ENCODE results near the gene PLEKHG4.

Gene PLEKHG4

GRCh38 chr16:67241008-67241900 is 38.1 kb upstream of the PLEKHG4 start:
- Histone ChIP-seq H3K27me3 (ENCODE audit: control insufficient read depth in 1 of 2, insufficient read depth in 1 of 2, low read length in 2 of 2) (no peaks in the 10 kb centered on the region), H3K18ac (ENCODE audit: low read depth in 1 of 2, low read length in 2 of 2) (peak overlapping the region; percentile 88 to 94), H3K23ac (ENCODE audit: low read length in 2 of 2) (peak overlapping the region in 1 of 2 experiments; percentile 76), H3K27ac (ENCODE audit: low read length, poor library complexity, severe bottlenecking) (peak overlapping the region; percentile 95), H3K36me3 (ENCODE audit: control insufficient read depth in 1 of 2, insufficient read depth in 2 of 2, low read depth in 1 of 2, low read length in 2 of 2) (peaks cover 40 to 47% of the 10 kb centered on the region in 2 experiments), H3K9me3 (ENCODE audit: control insufficient read depth, low read length) (no peaks in the 10 kb centered on the region), H2BK120ac (ENCODE audit: low read depth, low read length) (peak overlapping the region; percentile 97), H2AK5ac (ENCODE audit: low read length, severe bottlenecking) (peak overlapping the region; percentile 96), H2BK5ac (ENCODE audit: low read depth, low read length, poor library complexity, severe bottlenecking) (peak overlapping the region; percentile 67), H4K8ac (ENCODE audit: low read length) (peak overlapping the region; percentile 92), H2BK12ac (ENCODE audit: low read length in 2 of 2) (peak overlapping the region; percentile 97 to 99), H3K79me1 (replicated peaks; ENCODE audit: low read length, poor library complexity, severe bottlenecking) (peaks cover 32% of the 10 kb centered on the region), H3K4me3 (ENCODE audit: insufficient read depth in 1 of 2, low read depth in 1 of 2, low read length in 2 of 2) (peak overlapping the region in 1 of 2 experiments; percentile 6), H3K9ac (ENCODE audit: low read length) (peak overlapping the region; percentile 68), H3K4me1 (ENCODE audit: control insufficient read depth, insufficient read depth, low read depth, low read length) (peaks cover 45% of the 10 kb centered on the region), H4K91ac (ENCODE audit: low read length) (peak overlapping the region; percentile 95), H2AFZ (ENCODE audit: low read depth, low read length) (no peak overlapping the region), H3K4ac (ENCODE audit: low read depth in 1 of 2, low read length in 2 of 2) (peak overlapping the region; percentile 62 to 97), H3K4me2 (ENCODE audit: low read length, poor library complexity, severe bottlenecking) (peak overlapping the region; percentile 24), H2BK15ac (ENCODE audit: low read depth, poor library complexity, severe bottlenecking) (peak overlapping the region; percentile 66), H3K14ac (ENCODE audit: low read length in 2 of 2) (peak overlapping the region in 1 of 2 experiments; percentile 88)
- peak; percentile 94 for DNase-seq
- 32% methylated on average over 7 of the region's 10 CpGs for WGBS

- Histone ChIP-seq H3K18ac (ENCODE audit: low read depth in 1 of 2, low read length in 2 of 2) (peak overlapping the region; percentile 47 to 62), H2AK5ac (ENCODE audit: low read length, severe bottlenecking) (peak overlapping the region; percentile 87), H3K4me3 (ENCODE audit: insufficient read depth in 1 of 2, low read depth in 1 of 2, low read length in 2 of 2) (no peak overlapping the region), H2BK15ac (ENCODE audit: low read depth, poor library complexity, severe bottlenecking) (peak overlapping the region; percentile 84), H4K8ac (ENCODE audit: low read length) (peak overlapping the region; percentile 35), H2BK120ac (ENCODE audit: low read depth, low read length) (no peak overlapping the region), H2BK5ac (ENCODE audit: low read depth, low read length, poor library complexity, severe bottlenecking) (no peak overlapping the region), H3K36me3 (ENCODE audit: control insufficient read depth in 1 of 2, insufficient read depth in 2 of 2, low read depth in 1 of 2, low read length in 2 of 2) (peaks cover 30 to 39% of the 10 kb centered on the region in 2 experiments), H2AFZ (ENCODE audit: low read depth, low read length) (no peak overlapping the region), H3K27me3 (ENCODE audit: control insufficient read depth in 1 of 2, insufficient read depth in 1 of 2, low read length in 2 of 2) (no peaks in the 10 kb centered on the region), H4K91ac (ENCODE audit: low read length) (peak overlapping the region; percentile 92), H3K4ac (ENCODE audit: low read depth in 1 of 2, low read length in 2 of 2) (peak overlapping the region; percentile 73 to 75), H3K14ac (ENCODE audit: low read length in 2 of 2) (peak overlapping the region in 1 of 2 experiments; percentile 53), H3K79me1 (replicated peaks; ENCODE audit: low read length, poor library complexity, severe bottlenecking) (peaks cover 27% of the 10 kb centered on the region), H3K4me1 (ENCODE audit: control insufficient read depth, insufficient read depth, low read depth, low read length) (peaks cover 45% of the 10 kb centered on the region), H2BK12ac (ENCODE audit: low read length in 2 of 2) (peak overlapping the region; percentile 93 to 97), H3K4me2 (ENCODE audit: low read length, poor library complexity, severe bottlenecking) (no peak overlapping the region), H3K23ac (ENCODE audit: low read length in 2 of 2) (no peak overlapping the region), H3K9ac (ENCODE audit: low read length) (peak overlapping the region; percentile 68), H3K9me3 (ENCODE audit: control insufficient read depth, low read length) (no peaks in the 10 kb centered on the region), H3K27ac (ENCODE audit: low read length, poor library complexity, severe bottlenecking) (peak overlapping the region; percentile 6)
- no peak for DNase-seq
- 90% methylated on average over 3 of the region's 4 CpGs for WGBS
Observed at GRCh38 chr16:67242138-67242730, 37.1 kb upstream of the PLEKHG4 start.

GRCh38 chr16:67243481-67243880 is 35.9 kb upstream of the PLEKHG4 start:
- Histone ChIP-seq H3K4ac (ENCODE audit: low read depth in 1 of 2, low read length in 2 of 2) (peak overlapping the region; percentile 37 to 85), H3K27me3 (ENCODE audit: control insufficient read depth in 1 of 2, insufficient read depth in 1 of 2, low read length in 2 of 2) (no peaks in the 10 kb centered on the region), H2AK5ac (ENCODE audit: low read length, severe bottlenecking) (peak overlapping the region; percentile 54), H3K18ac (ENCODE audit: low read depth in 1 of 2, low read length in 2 of 2) (peak overlapping the region; percentile 58 to 79), H3K4me2 (ENCODE audit: low read length, poor library complexity, severe bottlenecking) (no peak overlapping the region), H2AFZ (ENCODE audit: low read depth, low read length) (no peak overlapping the region), H3K23ac (ENCODE audit: low read length in 2 of 2) (no peak overlapping the region), H2BK5ac (ENCODE audit: low read depth, low read length, poor library complexity, severe bottlenecking) (no peak overlapping the region), H3K27ac (ENCODE audit: low read length, poor library complexity, severe bottlenecking) (no peak overlapping the region), H3K9me3 (ENCODE audit: control insufficient read depth, low read length) (no peaks in the 10 kb centered on the region), H3K4me3 (ENCODE audit: insufficient read depth in 1 of 2, low read depth in 1 of 2, low read length in 2 of 2) (peak overlapping the region in 1 of 2 experiments; percentile 94), H3K9ac (ENCODE audit: low read length) (peak overlapping the region; percentile 55), H2BK120ac (ENCODE audit: low read depth, low read length) (no peak overlapping the region), H4K8ac (ENCODE audit: low read length) (peak overlapping the region; percentile 47), H3K14ac (ENCODE audit: low read length in 2 of 2) (peak overlapping the region in 1 of 2 experiments; percentile 5), H2BK15ac (ENCODE audit: low read depth, poor library complexity, severe bottlenecking) (peak overlapping the region; percentile 41), H3K4me1 (ENCODE audit: control insufficient read depth, insufficient read depth, low read depth, low read length) (peaks cover 55% of the 10 kb centered on the region), H2BK12ac (ENCODE audit: low read length in 2 of 2) (peak overlapping the region; percentile 57 to 96), H3K36me3 (ENCODE audit: control insufficient read depth in 1 of 2, insufficient read depth in 2 of 2, low read depth in 1 of 2, low read length in 2 of 2) (peaks cover 19 to 27% of the 10 kb centered on the region in 2 experiments), H4K91ac (ENCODE audit: low read length) (peak overlapping the region; percentile 92), H3K79me1 (replicated peaks; ENCODE audit: low read length, poor library complexity, severe bottlenecking) (peaks cover 17% of the 10 kb centered on the region)
- DNase-seq, result no peak
- WGBS, result 95% methylated on average over 4 of the region's 4 CpGs

Data from mesenchymal stem cell (in vitro differentiated cells and primary cell).